Lung (tissue), 12 donors: ENCODE data around the gene PPP1R36. TPM values are rescaled to one million over a fixed set of nuclear protein-coding genes. Genes with fewer than 3 reads are reported as not detected.

Experiments used
- ATAC-seq: fragments of 200-7000 bp; cut with Tn5 transposase; one replicate; pipeline ENCODE4 v1.9.1; 2020; ENCODE audit warnings: moderate number of reproducible peaks; ENCODE audit not compliant: insufficient read depth, low FRiP score
- DNase-seq, 3 donors: peaks; one replicate each; pipeline ENCODE4 v3.0.0-alpha.2; 2013 to 2017
- H3K27ac ChIP-seq, 2 donors: one replicate each; pipeline ENCODE4 v1.5.1; 2013; ENCODE audit warnings: mild to moderate bottlenecking in 2 of 2, moderate library complexity in 2 of 2, control low read depth in 1 of 2, inconsistent platforms in 1 of 2, low read depth in 1 of 2, low read length in 1 of 2
- H3K27me3 ChIP-seq, 3 donors: one replicate each; pipeline ENCODE4 v1.5.1; 2013; ENCODE audit warnings: low read length in 2 of 3; ENCODE audit not compliant: control insufficient read depth in 3 of 3, insufficient read depth in 3 of 3
- H3K36me3 ChIP-seq, 4 donors: one replicate each; pipeline ENCODE4 v1.5.1; 2013; ENCODE audit warnings: low read length in 4 of 4, mild to moderate bottlenecking in 1 of 4, moderate library complexity in 1 of 4; ENCODE audit not compliant: control insufficient read depth in 4 of 4, insufficient read depth in 4 of 4
- H3K4me1 ChIP-seq, 5 donors: one replicate each; pipeline ENCODE4 v1.5.1; 2013; ENCODE audit warnings: low read length in 5 of 5, mild to moderate bottlenecking in 2 of 5, moderate library complexity in 1 of 5; ENCODE audit not compliant: control insufficient read depth in 5 of 5, insufficient read depth in 5 of 5
- H3K4me3 ChIP-seq: one replicate; pipeline ENCODE4 v1.5.1; 2013; ENCODE audit warnings: mild to moderate bottlenecking, control low read depth, moderate library complexity
- H3K9ac ChIP-seq, 2 donors: one replicate each; pipeline ENCODE4 v1.5.1; 2013; ENCODE audit warnings: low read length in 2 of 2, control low read depth in 1 of 2; ENCODE audit not compliant: insufficient read depth in 1 of 2
- H3K9me3 ChIP-seq, 4 donors: one replicate each; pipeline ENCODE4 v1.5.1; 2013; ENCODE audit warnings: low read length in 3 of 4, mild to moderate bottlenecking in 1 of 4, moderate library complexity in 1 of 4; ENCODE audit not compliant: control insufficient read depth in 4 of 4, insufficient read depth in 3 of 4
- WGBS, 2 donors: extraction: QIAGEN DNeasy Blood & Tissue Kit; methylation state at CpG; one replicate each; pipeline ENCODE4 v1.1.7; 2013; 5-methylcytosine and 5-hydroxymethylcytosine counted together
- polyA plus RNA-seq, 2 donors: library from polyadenylated mRNA; stranded (reverse); fragments of 200-250 nt; gene quantifications; one replicate each; pipeline ENCODE4 v1.2.1, GENCODE V29; 2013
- total RNA-seq, 2 donors: library from RNA; depleted of rRNA in 1 of 2; stranded (reverse); fragments of >200 nt in 1 of 2; gene quantifications; one replicate each; pipeline ENCODE4 v1.2.1, GENCODE V29; 2014 to 2021
- TF ChIP-seq, protein P1 (sequence below): IDR thresholded peaks from 2 replicates; pipeline ENCODE4 v1.5.1; 2012; ENCODE audit warnings: mild to moderate bottlenecking; ENCODE audit errors: control extremely low read depth, extremely low read depth
- donor health status: control.
- donor health status: control.
- donor health status: Bipolar disorder and iron deficiency.
- donor health status: healthy.
- donor health status: DM: yes; HTN: yes; CAD: no.

PPP1R36 gene
- total and polyA plus RNA-seq, 4 donors: 1.2 to 3.1 (median 1.9) TPM

DNA sequence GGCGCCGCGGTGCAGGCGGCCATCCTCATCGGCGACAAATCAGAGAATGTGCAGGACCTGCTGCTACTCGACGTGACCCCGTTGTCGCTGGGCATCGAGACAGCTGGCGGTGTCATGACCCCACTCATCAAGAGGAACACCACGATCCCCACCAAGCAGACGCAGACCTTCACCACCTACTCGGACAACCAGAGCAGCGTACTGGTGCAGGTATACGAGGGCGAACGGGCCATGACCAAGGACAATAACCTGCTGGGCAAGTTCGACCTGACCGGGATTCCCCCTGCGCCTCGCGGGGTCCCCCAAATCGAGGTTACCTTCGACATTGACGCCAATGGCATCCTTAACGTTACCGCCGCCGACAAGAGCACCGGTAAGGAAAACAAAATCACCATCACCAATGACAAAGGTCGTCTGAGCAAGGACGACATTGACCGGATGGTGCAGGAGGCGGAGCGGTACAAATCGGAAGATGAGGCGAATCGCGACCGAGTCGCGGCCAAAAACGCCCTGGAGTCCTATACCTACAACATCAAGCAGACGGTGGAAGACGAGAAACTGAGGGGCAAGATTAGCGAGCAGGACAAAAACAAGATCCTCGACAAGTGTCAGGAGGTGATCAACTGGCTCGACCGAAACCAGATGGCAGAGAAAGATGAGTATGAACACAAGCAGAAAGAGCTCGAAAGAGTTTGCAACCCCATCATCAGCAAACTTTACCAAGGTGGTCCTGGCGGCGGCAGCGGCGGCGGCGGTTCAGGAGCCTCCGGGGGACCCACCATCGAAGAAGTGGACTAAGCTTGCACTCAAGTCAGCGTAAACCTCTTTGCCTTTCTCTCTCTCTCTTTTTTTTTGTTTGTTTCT is 7.6 kb upstream of the PPP1R36 start:
- ATAC-seq (no peak), DNase-seq (peak in 2 of 3 donors; percentile 14 to 16)
- Histone ChIP-seq H3K27me3 (peaks cover 0 to 49% (median 44%) of the 10 kb centered on the region in 3 donors), H3K9me3 (peaks cover 0 to 11% (median 0%) of the 10 kb centered on the region in 4 donors), H3K36me3 (no peaks in the 10 kb centered on the region), H3K4me1 (peaks cover 0 to 11% (median 0%) of the 10 kb centered on the region in 5 donors), H3K4me3 (peak overlapping the region; percentile 2), H3K9ac (peak overlapping the region in 1 of 2 donors; percentile 49), H3K27ac (no peak overlapping the region)
- WGBS, 2 donors: 7 to 13% methylated on average over 61 of the region's 61 CpGs
- TF ChIP-seq, protein P1, sequence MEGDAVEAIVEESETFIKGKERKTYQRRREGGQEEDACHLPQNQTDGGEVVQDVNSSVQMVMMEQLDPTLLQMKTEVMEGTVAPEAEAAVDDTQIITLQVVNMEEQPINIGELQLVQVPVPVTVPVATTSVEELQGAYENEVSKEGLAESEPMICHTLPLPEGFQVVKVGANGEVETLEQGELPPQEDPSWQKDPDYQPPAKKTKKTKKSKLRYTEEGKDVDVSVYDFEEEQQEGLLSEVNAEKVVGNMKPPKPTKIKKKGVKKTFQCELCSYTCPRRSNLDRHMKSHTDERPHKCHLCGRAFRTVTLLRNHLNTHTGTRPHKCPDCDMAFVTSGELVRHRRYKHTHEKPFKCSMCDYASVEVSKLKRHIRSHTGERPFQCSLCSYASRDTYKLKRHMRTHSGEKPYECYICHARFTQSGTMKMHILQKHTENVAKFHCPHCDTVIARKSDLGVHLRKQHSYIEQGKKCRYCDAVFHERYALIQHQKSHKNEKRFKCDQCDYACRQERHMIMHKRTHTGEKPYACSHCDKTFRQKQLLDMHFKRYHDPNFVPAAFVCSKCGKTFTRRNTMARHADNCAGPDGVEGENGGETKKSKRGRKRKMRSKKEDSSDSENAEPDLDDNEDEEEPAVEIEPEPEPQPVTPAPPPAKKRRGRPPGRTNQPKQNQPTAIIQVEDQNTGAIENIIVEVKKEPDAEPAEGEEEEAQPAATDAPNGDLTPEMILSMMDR: no peak

DNA sequence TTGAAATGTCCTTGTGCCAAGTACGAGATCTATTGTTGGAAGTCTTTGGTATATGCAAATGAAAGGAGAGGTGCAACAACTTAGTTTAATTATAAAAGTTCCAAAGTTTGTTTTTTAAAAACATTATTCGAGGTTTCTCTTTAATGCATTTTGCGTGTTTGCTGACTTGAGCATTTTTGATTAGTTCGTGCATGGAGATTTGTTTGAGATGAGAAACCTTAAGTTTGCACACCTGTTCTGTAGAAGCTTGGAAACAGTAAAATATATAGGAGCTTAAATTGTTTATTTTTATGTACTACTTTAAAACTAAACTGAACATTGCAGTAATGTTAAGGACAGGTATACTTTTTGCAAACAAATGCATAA is 6.9 kb upstream of the PPP1R36 start:
- no peak overlapping the region for H3K4me3 ChIP-seq
- TF ChIP-seq, protein P1: no peak
- H3K9me3 ChIP-seq: peaks cover 0 to 11% (median 0%) of the 10 kb centered on the region in 4 donors
- no peak overlapping the region for H3K27ac ChIP-seq
- H3K36me3 ChIP-seq: no peaks in the 10 kb centered on the region
- no peak for ATAC-seq
- WGBS, 2 donors: 62 to 67% methylated on average over 4 of the region's 4 CpGs
- peaks cover 0 to 11% (median 0%) of the 10 kb centered on the region in 5 donors for H3K4me1 ChIP-seq
- no peak overlapping the region for H3K9ac ChIP-seq
- peak in 2 of 3 donors; percentile 6 to 32 for DNase-seq
- H3K27me3 ChIP-seq: peaks cover 0 to 49% (median 44%) of the 10 kb centered on the region in 3 donors

DNA sequence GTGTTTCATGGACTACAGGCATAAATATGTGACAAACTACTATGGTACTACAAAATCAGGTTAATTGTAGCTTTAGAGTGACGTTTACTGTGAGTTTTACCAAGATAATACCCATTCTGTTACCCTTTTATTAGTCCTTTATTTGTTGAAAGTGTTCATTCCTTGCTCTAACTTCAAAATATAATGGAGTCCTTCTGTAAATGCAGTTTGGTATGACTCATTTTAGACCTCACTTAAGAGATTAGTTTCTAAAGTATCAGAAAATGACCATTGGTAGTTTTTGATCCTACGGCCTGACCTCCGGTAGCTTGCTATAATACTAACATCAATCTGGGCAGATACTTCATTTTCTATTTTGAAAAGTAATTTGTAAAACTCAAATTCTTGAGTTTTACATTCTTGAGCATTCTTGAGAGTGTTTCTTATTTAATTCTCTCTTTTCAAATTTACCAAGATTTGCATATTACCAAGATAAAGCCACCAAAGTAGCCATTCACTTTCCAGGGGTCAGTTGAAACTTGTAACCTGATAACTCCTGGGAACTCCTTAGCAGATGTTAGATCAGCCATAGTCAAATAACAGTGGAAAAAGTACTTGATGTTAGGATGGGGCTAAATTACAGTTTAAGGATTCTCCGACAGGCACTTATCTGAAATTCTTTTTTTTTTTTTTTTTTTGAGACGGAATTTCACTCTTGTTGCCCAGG is 5.0 kb upstream of the PPP1R36 start:
- WGBS, 2 donors: 69 to 87% methylated on average over 5 of the region's 5 CpGs
- Histone ChIP-seq H3K27me3 (peaks cover 0 to 61% (median 56%) of the 10 kb centered on the region in 3 donors), H3K36me3 (no peaks in the 10 kb centered on the region), H3K9me3 (peaks cover 0 to 11% (median 0%) of the 10 kb centered on the region in 4 donors), H3K27ac (no peak overlapping the region), H3K4me3 (no peak overlapping the region), H3K9ac (no peak overlapping the region), H3K4me1 (peaks cover 0 to 11% (median 0%) of the 10 kb centered on the region in 5 donors)
- TF ChIP-seq, protein P1: no peak
- DNase-seq (no peak), ATAC-seq (no peak)
